Mesendoderm (in vitro differentiated cells): ENCODE results near the gene TMOD1.
A peak's percentile ranks its signal among the peaks of the same experiment; 100 is the strongest.

Experiments used
- DNase-seq: peaks from one replicate; pipeline ENCODE4 v3.0.0; 2013
- H2AK5ac ChIP-seq: 2 replicates; pipeline ENCODE4 v1.6.1; 2013; ENCODE audit warnings: low read length, inconsistent platforms
- H2BK120ac ChIP-seq: 2 replicates; pipeline ENCODE4 v1.6.1; 2013; ENCODE audit warnings: low read depth, mild to moderate bottlenecking, low read length, moderate library complexity, mixed read lengths
- H2BK15ac ChIP-seq: replicated peaks from 2 replicates; pipeline ENCODE4 v1.6.1; 2013; ENCODE audit warnings: low read depth, mild to moderate bottlenecking, moderate library complexity
- H2BK5ac ChIP-seq: 2 replicates; pipeline ENCODE4 v1.6.1; 2013; ENCODE audit warnings: low read length, inconsistent platforms
- H3K18ac ChIP-seq: 2 replicates; pipeline ENCODE4 v1.6.1; 2013; ENCODE audit warnings: mild to moderate bottlenecking, low read length, mixed read lengths
- H3K23ac ChIP-seq: one replicate; pipeline ENCODE4 v1.6.1; 2013; ENCODE audit warnings: low read length
- H3K27ac ChIP-seq: 2 replicates; pipeline ENCODE4 v1.5.1; 2013; ENCODE audit warnings: low read depth, mild to moderate bottlenecking, inconsistent platforms, low read length, moderate library complexity
- H3K27me3 ChIP-seq: 2 replicates; pipeline ENCODE4 v1.6.1; 2013; ENCODE audit warnings: low read length, control low read depth, mild to moderate bottlenecking, inconsistent platforms; ENCODE audit not compliant: insufficient read depth, poor library complexity
- H3K36me3 ChIP-seq: 2 replicates; pipeline ENCODE4 v1.6.1; 2013; ENCODE audit warnings: low read length, inconsistent platforms; ENCODE audit not compliant: control insufficient read depth, insufficient read depth
- H3K4ac ChIP-seq: one replicate; pipeline ENCODE4 v1.6.1; 2013; ENCODE audit warnings: low read depth, mild to moderate bottlenecking, low read length, moderate library complexity
- H3K4me1 ChIP-seq: 2 replicates; pipeline ENCODE4 v1.6.1; 2013; ENCODE audit warnings: low read depth, low read length, inconsistent platforms; ENCODE audit not compliant: control insufficient read depth
- H3K4me2 ChIP-seq: 2 replicates; pipeline ENCODE4 v1.6.1; 2013; ENCODE audit warnings: low read length
- H3K4me3 ChIP-seq: 2 replicates; pipeline ENCODE4 v1.5.1; 2013; ENCODE audit warnings: mild to moderate bottlenecking, low read length
- H3K56ac ChIP-seq: one replicate; pipeline ENCODE4 v1.6.1; 2013; ENCODE audit warnings: low read length
- H3K79me1 ChIP-seq: 2 replicates; pipeline ENCODE4 v1.6.1; 2013; ENCODE audit warnings: low read length, inconsistent platforms
- H3K79me2 ChIP-seq: 2 replicates; pipeline ENCODE4 v1.6.1; 2013; ENCODE audit warnings: mild to moderate bottlenecking, low read length; ENCODE audit not compliant: control insufficient read depth, insufficient read depth
- H3K9ac ChIP-seq: 2 replicates; pipeline ENCODE4 v1.6.1; 2013; ENCODE audit warnings: low read length, inconsistent platforms
- H4K5ac ChIP-seq: one replicate; pipeline ENCODE4 v1.6.1; 2013; ENCODE audit warnings: low read length
- H4K8ac ChIP-seq: one replicate; pipeline ENCODE4 v1.6.1; 2013; ENCODE audit warnings: low read depth, mild to moderate bottlenecking, control low read depth, low read length, moderate library complexity
- WGBS: extraction: QIAGEN DNeasy Blood & Tissue Kit; methylation state at CpG from one replicate; pipeline ENCODE4 v1.1.7; 2013; ENCODE audit warnings: low lambda C conversion rate, missing lambda C conversion rate; ENCODE audit not compliant: insufficient coverage; ENCODE audit errors: extremely low coverage; 5-methylcytosine and 5-hydroxymethylcytosine counted together

TMOD1 gene

DNA sequence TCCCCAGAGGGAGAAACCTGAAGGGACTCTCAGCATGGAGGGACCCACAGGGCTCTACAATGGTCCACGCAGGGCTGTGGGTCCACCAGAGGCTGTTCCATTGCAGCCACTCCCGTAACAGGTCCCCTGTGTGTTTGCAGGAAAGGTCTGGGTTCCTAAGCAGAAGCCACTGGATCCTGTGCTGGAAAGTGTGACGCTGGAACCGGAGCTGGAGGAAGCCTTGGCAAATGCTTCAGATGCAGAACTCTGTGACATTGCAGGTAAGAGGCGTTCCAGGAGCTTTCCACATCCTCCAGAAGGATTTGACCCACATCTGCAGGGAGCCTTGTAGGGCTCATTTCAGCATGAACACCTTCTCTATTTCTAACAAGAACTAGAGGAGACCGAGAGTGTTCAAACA is 51.7 kb downstream of the TMOD1 start:
- no peak overlapping the region for H3K27ac ChIP-seq
- H2BK120ac ChIP-seq = no peak overlapping the region
- no peak overlapping the region for H3K4ac ChIP-seq
- H2BK5ac ChIP-seq = no peak overlapping the region
- no peaks in the 10 kb centered on the region for H3K4me1 ChIP-seq
- no peak overlapping the region for H3K9ac ChIP-seq
- no peak overlapping the region for H3K56ac ChIP-seq
- H4K5ac ChIP-seq = no peak overlapping the region
- H3K79me2 ChIP-seq = no peaks in the 10 kb centered on the region
- no peak overlapping the region for H4K8ac ChIP-seq
- no peaks in the 10 kb centered on the region for H3K79me1 ChIP-seq
- WGBS = no CpG with 5 or more reads among the region's 6 CpGs
- H3K18ac ChIP-seq = no peak overlapping the region
- no peak overlapping the region for H3K4me2 ChIP-seq
- no peaks in the 10 kb centered on the region for H3K27me3 ChIP-seq
- H2BK15ac ChIP-seq = no peak overlapping the region
- H3K36me3 ChIP-seq = no peaks in the 10 kb centered on the region
- no peak overlapping the region for H3K23ac ChIP-seq
- no peak for DNase-seq
- H3K4me3 ChIP-seq = no peak overlapping the region
- no peak overlapping the region for H2AK5ac ChIP-seq

DNA sequence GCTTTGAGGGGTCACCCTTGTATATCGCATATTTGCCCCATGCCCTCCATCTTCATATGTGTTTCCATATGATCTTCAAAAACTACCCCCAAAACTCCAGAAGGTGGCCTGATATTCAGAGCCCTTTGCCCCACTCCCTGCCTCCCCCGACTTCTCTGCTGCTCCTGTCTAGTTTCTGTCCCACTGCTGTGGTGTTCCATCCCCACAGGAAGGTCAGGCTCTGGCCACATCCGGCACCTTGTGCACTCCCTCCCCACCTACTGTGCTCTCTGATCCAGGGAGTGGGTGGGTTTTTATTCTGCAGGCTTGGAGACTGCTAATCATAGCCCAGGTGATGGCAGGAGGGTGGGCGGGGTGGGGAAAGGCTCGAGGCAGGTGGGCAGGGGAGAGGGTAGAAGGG is 52.4 kb downstream of the TMOD1 start:
- Histone ChIP-seq H3K23ac (no peak overlapping the region), H3K4me2 (no peak overlapping the region), H3K4ac (no peak overlapping the region), H2BK120ac (no peak overlapping the region), H2AK5ac (no peak overlapping the region), H3K79me2 (no peaks in the 10 kb centered on the region), H3K27ac (no peak overlapping the region), H3K27me3 (no peaks in the 10 kb centered on the region), H4K5ac (no peak overlapping the region), H3K56ac (no peak overlapping the region), H3K79me1 (no peaks in the 10 kb centered on the region), H3K36me3 (no peaks in the 10 kb centered on the region), H3K9ac (no peak overlapping the region), H2BK5ac (no peak overlapping the region), H2BK15ac (no peak overlapping the region), H3K4me1 (no peaks in the 10 kb centered on the region), H3K18ac (no peak overlapping the region), H4K8ac (no peak overlapping the region), H3K4me3 (no peak overlapping the region)
- DNase-seq = no peak
- no CpG with 5 or more reads among the region's 5 CpGs for WGBS

DNA sequence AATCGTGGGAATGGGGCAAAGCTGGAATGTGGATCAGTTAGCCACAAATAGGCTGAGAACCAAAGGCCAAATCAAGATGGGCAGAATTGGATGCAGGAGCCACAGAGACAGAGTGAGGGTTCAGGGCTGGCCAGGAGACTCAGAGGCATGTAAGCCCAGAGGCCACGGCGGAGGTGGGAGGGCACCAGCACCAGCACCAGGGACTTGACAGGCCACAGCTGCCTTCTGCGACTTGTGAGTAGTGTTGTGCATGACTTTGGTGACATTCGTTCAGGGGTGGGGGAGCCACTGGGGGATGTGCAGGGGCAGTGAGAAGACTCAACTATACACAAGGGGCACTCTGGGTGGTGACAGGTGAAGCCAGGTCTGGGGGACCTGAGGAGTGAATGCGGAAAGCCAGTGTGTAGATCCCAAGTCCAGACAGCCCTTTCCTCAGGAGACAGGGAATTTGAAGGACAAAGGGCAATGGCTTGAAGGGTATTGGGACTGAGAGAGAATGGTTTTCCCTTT is 53.2 kb downstream of the TMOD1 start:
- Histone ChIP-seq H3K4me2 (no peak overlapping the region), H3K4me1 (no peaks in the 10 kb centered on the region), H2BK15ac (no peak overlapping the region), H3K36me3 (no peaks in the 10 kb centered on the region), H3K4ac (no peak overlapping the region), H3K23ac (no peak overlapping the region), H3K27ac (no peak overlapping the region), H2BK120ac (no peak overlapping the region), H3K79me2 (no peaks in the 10 kb centered on the region), H4K8ac (no peak overlapping the region), H4K5ac (no peak overlapping the region), H2AK5ac (no peak overlapping the region), H2BK5ac (no peak overlapping the region), H3K18ac (no peak overlapping the region), H3K4me3 (no peak overlapping the region), H3K56ac (no peak overlapping the region), H3K79me1 (no peaks in the 10 kb centered on the region), H3K9ac (no peak overlapping the region), H3K27me3 (no peaks in the 10 kb centered on the region)
- no peak for DNase-seq
- no CpG with 5 or more reads among the region's 6 CpGs for WGBS

DNA sequence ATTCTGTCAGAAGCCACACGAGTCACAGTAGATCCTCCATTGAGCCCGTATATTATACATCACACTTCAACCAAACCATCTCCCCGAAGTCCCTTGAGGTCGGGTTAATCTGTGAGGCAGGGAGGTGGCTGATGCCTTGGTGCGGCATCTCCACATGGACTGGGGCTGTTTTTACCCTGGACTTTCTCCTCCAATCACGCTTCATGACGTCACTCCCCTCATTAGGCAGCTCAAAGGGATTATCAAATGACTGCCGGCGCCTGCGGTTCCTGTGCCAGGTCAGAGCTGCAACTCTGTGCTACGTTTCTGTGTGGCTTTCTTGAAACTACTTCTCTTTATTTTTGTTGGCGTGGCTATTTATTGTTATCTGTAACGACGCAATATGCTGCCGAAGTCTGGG is 53.7 kb downstream of the TMOD1 start:
- no peak overlapping the region for H2BK120ac ChIP-seq
- H2BK5ac ChIP-seq = no peak overlapping the region
- WGBS = no CpG with 5 or more reads among the region's 15 CpGs
- H3K9ac ChIP-seq = no peak overlapping the region
- no peaks in the 10 kb centered on the region for H3K36me3 ChIP-seq
- DNase-seq = peak; percentile 7
- no peaks in the 10 kb centered on the region for H3K27me3 ChIP-seq
- no peak overlapping the region for H4K5ac ChIP-seq
- H3K79me1 ChIP-seq = no peaks in the 10 kb centered on the region
- H3K27ac ChIP-seq = no peak overlapping the region
- H3K18ac ChIP-seq = no peak overlapping the region
- no peak overlapping the region for H2BK15ac ChIP-seq
- no peak overlapping the region for H3K23ac ChIP-seq
- H3K4me2 ChIP-seq = no peak overlapping the region
- H3K4me1 ChIP-seq = no peaks in the 10 kb centered on the region
- no peak overlapping the region for H2AK5ac ChIP-seq
- no peak overlapping the region for H3K4me3 ChIP-seq
- H3K79me2 ChIP-seq = no peaks in the 10 kb centered on the region
- H4K8ac ChIP-seq = no peak overlapping the region
- no peak overlapping the region for H3K4ac ChIP-seq
- H3K56ac ChIP-seq = no peak overlapping the region

DNA sequence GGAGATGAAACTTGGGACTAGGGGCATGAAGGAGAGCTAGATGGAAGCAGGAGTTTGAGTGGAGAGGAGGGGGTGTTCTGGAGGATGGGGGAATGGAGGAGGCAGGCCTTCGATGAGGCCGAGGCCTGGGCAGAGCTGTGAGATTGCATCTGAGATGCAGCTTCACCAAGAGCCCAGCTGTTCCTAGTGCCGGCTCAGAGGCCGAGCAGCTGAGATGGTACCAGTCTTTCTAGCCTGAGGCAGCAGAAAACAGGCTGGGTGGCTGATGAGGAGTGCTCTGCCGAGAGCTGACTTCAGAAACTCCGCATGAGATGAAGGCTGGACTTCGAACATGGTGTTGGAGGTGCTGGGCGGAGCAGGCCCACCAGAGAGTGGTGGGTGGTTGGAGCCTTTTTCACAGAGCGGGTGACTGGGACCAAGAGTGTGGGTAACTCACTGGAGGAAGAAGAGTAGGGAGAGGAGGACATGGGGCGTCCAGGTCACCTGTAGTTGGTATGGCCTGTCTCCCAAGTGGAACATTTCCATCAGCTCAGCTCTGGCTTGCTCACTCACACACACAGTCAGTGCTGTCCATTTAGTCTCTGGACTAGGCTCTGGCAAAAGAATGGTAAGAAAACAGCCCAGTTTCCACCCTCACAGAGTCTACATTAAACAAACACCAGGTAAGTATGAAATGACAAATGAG is 54.7 kb downstream of the TMOD1 start:
- no peak overlapping the region for H2BK120ac ChIP-seq
- H3K4me2 ChIP-seq = no peak overlapping the region
- H2BK15ac ChIP-seq = no peak overlapping the region
- H3K4me3 ChIP-seq = no peak overlapping the region
- no peaks in the 10 kb centered on the region for H3K36me3 ChIP-seq
- H3K79me1 ChIP-seq = no peaks in the 10 kb centered on the region
- no peak overlapping the region for H2BK5ac ChIP-seq
- H4K8ac ChIP-seq = no peak overlapping the region
- H4K5ac ChIP-seq = no peak overlapping the region
- H3K27me3 ChIP-seq = no peaks in the 10 kb centered on the region
- DNase-seq = no peak
- no peak overlapping the region for H3K18ac ChIP-seq
- no peak overlapping the region for H3K4ac ChIP-seq
- no CpG with 5 or more reads among the region's 10 CpGs for WGBS
- no peak overlapping the region for H2AK5ac ChIP-seq
- no peak overlapping the region for H3K23ac ChIP-seq
- no peak overlapping the region for H3K27ac ChIP-seq
- no peak overlapping the region for H3K56ac ChIP-seq
- no peaks in the 10 kb centered on the region for H3K4me1 ChIP-seq
- no peaks in the 10 kb centered on the region for H3K79me2 ChIP-seq
- H3K9ac ChIP-seq = no peak overlapping the region
